Measurements from ENCODE around the gene DENR. TPM values are rescaled to one million over a fixed set of nuclear protein-coding genes. Genes with fewer than 3 reads are reported as not detected.
"Not testable (repeated sequence)": the region's sequence is repeated elsewhere in the genome, so short reads cannot be mapped to it uniquely, and the experiment has no call there.

DENR gene, protein sequence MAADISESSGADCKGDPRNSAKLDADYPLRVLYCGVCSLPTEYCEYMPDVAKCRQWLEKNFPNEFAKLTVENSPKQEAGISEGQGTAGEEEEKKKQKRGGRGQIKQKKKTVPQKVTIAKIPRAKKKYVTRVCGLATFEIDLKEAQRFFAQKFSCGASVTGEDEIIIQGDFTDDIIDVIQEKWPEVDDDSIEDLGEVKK
- polyA plus RNA-seq (31.1 to 59.8 TPM (median 37.8 TPM) in 3 replicates), polyA minus RNA-seq (7.7 to 19.5 TPM (median 9.3 TPM) in 3 replicates)
- 135 TPM for polyA plus RNA-seq (2011; ENCODE audit: low read depth)
- polyA plus RNA-seq (2011; cell fraction: cytosol; rRNA removed) = 37.4 and 53.6 TPM in 2 replicates
- 25.7 and 34.7 TPM in 2 replicates for polyA plus RNA-seq (2011; cell fraction: nucleus; rRNA removed)
- 36.3 and 52.4 TPM in 2 replicates for polyA plus RNA-seq (2012; ENCODE audit: low replicate concordance)
- 18.2 TPM for polyA minus RNA-seq (2011; cell fraction: cytosol; rRNA and poly(A)+ RNA removed)
- 8.3 and 13.5 TPM in 2 replicates for polyA minus RNA-seq (2011; cell fraction: nucleus; rRNA and poly(A)+ RNA removed)

DNA sequence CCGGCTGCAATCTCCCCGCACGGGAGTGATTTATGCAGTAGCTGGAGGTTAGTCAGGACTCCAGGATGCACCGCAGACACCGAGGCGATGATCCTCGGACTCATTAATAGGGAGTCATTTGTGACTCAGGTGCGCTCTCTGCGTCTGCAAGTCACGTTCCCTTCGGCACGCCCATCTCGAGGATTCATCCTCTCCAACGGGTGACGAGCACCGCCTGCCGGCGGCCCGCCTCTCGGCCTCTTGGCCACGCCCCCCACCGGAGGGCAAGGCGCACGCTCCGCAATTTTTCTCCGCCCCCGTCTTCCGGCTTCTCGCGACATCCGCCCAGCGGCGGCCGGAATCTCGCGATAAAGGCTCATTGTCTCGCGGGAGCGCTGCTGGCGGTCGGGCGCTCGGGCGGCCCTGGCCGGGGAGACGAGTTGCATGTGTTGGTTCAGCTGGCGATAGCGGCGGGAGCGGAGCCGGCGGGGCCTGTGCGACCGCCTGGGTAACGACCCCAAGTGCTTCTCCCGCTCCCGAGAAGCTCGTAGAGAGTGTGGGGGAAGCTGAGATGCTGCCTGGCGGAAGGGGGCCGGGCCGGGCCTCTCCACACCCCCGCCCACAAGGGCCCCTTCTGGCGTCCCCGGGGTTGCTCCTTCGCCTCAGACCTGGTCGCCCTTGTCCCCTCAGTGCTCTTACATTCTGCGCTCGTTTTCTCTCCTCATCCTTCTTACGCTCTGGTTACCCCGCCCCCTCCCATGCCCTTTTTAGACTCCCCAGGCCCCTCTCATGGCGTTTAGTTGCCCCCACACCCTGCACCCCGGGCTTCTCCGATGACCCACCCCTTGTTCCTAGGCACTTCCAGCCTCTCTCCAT is at the start of gene DENR:
Gene DENR, plus strand, starts transcription at position 361 of the 855 bp plus-strand sequence. CDS start 878 bp downstream, outside the sequence.
- DNase-seq (ENCODE audit: low read depth, low spot score) (peak; percentile 99), FAIRE-seq (peak; percentile 90)
- Histone ChIP-seq H2AFZ (ENCODE audit: control insufficient read depth, low read length) (peak within 1 kb of the TSS; percentile 80), H3K9ac (ENCODE audit: control insufficient read depth, extremely low read depth, insufficient read depth, low read length) (peak within 1 kb of the TSS; percentile 92), H3K27ac (ENCODE audit: control insufficient read depth, insufficient read depth, low read length) (peak within 1 kb of the TSS; percentile 89), H3K9me3 (ENCODE audit: control insufficient read depth, low read depth, low read length) (no peaks in the 10 kb centered on the region), H4K20me1 (ENCODE audit: control insufficient read depth, extremely low read depth, insufficient read depth, low read length) (no peaks in the 10 kb centered on the region), H3K27me3 (ENCODE audit: control insufficient read depth, extremely low read depth, insufficient read depth, low read length) (no peaks in the 10 kb centered on the region), H3K79me2 (ENCODE audit: control insufficient read depth, insufficient read depth, low read length) (peaks cover 46% of the 10 kb centered on the region), H3K9me1 (ENCODE audit: control insufficient read depth, extremely low read depth, insufficient read depth, low read length) (peaks cover 2% of the 10 kb centered on the region), H3K4me3 (ENCODE audit: control insufficient read depth in 2 of 3, extremely low read depth in 1 of 3, insufficient read depth in 2 of 3, low read depth in 1 of 3, low read length in 3 of 3) (peak within 1 kb of the TSS; percentile 82 to 88 (median 83)), H3K4me2 (ENCODE audit: control insufficient read depth, extremely low read depth, insufficient read depth, low read depth, low read length) (peak within 1 kb of the TSS; percentile 94), H3K4me1 (ENCODE audit: control insufficient read depth, extremely low read depth, insufficient read depth, low read length) (peaks cover 11% of the 10 kb centered on the region), H3K36me3 (ENCODE audit: control insufficient read depth in 2 of 2, extremely low read depth in 1 of 2, insufficient read depth in 2 of 2, low read length in 2 of 2) (peaks cover 3 to 28% of the 10 kb centered on the region in 2 experiments)
- dilution Hi-C loops (cut with MboI; ENCODE audit: extremely low pct_ligation_motif_present, low sequenced_read_pairs) = loop anchor here (10.0 kb wide), 1 partner anchor 118 kb away; no protein-coding TSS in a partner anchor
- TF ChIP-seq, protein P1, sequence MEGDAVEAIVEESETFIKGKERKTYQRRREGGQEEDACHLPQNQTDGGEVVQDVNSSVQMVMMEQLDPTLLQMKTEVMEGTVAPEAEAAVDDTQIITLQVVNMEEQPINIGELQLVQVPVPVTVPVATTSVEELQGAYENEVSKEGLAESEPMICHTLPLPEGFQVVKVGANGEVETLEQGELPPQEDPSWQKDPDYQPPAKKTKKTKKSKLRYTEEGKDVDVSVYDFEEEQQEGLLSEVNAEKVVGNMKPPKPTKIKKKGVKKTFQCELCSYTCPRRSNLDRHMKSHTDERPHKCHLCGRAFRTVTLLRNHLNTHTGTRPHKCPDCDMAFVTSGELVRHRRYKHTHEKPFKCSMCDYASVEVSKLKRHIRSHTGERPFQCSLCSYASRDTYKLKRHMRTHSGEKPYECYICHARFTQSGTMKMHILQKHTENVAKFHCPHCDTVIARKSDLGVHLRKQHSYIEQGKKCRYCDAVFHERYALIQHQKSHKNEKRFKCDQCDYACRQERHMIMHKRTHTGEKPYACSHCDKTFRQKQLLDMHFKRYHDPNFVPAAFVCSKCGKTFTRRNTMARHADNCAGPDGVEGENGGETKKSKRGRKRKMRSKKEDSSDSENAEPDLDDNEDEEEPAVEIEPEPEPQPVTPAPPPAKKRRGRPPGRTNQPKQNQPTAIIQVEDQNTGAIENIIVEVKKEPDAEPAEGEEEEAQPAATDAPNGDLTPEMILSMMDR (optimal IDR thresholded peaks at IDR 0.05 in 1 of 3, IDR thresholded peaks at IDR 0.05 in 1 of 3, conservative IDR thresholded peaks at IDR 0.05 in 1 of 3; ENCODE audit: extremely low read depth in 1 of 3, insufficient read depth in 2 of 3, low read length in 3 of 3) = peak; percentile 88 to 95 (median 91)
- TF ChIP-seq EZH2 (IDR thresholded peaks at IDR 0.05; ENCODE audit: low read length) = no peak

DNA sequence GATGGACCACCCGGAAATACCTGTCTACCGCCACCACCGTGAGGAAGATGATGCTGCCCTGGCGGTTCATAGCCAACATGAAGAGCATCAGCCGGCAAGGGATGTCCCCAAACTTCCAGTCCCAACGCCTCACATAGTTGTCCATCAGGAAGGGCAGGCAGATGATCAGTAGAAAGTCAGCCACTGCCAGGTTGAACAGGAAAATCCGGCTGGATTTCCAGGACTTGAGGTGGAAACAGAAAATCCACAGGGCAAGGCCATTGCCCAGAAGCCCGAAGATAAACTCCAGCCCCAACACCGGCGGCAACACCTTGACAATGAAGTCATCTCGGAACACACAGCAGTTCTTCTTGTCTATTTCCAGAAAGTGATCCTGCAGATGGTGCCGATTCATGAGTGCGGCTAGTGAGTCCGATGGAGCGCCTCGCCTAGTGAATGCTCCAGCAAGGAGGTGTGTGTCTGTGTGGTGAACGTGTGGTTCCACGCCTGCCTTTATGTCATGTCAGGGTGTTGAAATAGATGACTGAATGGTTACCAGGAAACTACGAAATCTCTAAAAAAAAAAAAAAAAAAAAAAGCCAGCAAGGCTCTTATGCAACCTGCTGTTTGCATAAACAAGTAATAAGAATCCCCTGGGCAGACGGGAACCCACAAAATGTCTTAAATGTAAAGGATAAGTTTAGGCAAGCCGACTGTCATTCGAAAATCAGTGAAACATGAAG is 49.6 kb upstream of the DENR start, which contains the start of gene HCAR2:
Gene HCAR2, minus strand, starts transcription at position 468 of the 722 bp plus-strand sequence. Its CDS starts 74 bp downstream, at position 394.
- Histone ChIP-seq H3K4me2 (ENCODE audit: control insufficient read depth, extremely low read depth, insufficient read depth, low read depth, low read length) (peak within 1 kb of the TSS; percentile 73), H3K4me3 (ENCODE audit: control insufficient read depth in 2 of 3, extremely low read depth in 1 of 3, insufficient read depth in 2 of 3, low read depth in 1 of 3, low read length in 3 of 3) (peak within 1 kb of the TSS in 2 of 3 experiments; percentile 13 to 28), H3K9ac (ENCODE audit: control insufficient read depth, extremely low read depth, insufficient read depth, low read length) (peak within 1 kb of the TSS; percentile 64), H3K27ac (ENCODE audit: control insufficient read depth, insufficient read depth, low read length) (peak within 1 kb of the TSS; percentile 59), H3K4me1 (ENCODE audit: control insufficient read depth, extremely low read depth, insufficient read depth, low read length) (peaks cover 25% of the 10 kb centered on the region), H2AFZ (ENCODE audit: control insufficient read depth, low read length) (peak within 1 kb of the TSS; percentile 63)
- H3K79me2 ChIP-seq (ENCODE audit: control insufficient read depth, insufficient read depth, low read length); H3K36me3 ChIP-seq (ENCODE audit: control insufficient read depth in 2 of 2, extremely low read depth in 1 of 2, insufficient read depth in 2 of 2, low read length in 2 of 2); dilution Hi-C loops (cut with MboI; ENCODE audit: extremely low pct_ligation_motif_present, low sequenced_read_pairs); H4K20me1 ChIP-seq (ENCODE audit: control insufficient read depth, extremely low read depth, insufficient read depth, low read length); H3K9me1 ChIP-seq (ENCODE audit: control insufficient read depth, extremely low read depth, insufficient read depth, low read length); H3K9me3 ChIP-seq (ENCODE audit: control insufficient read depth, low read depth, low read length); H3K27me3 ChIP-seq (ENCODE audit: control insufficient read depth, extremely low read depth, insufficient read depth, low read length): not testable (repeated sequence)
- FAIRE-seq = peak; percentile 83
- peak; percentile 52 for DNase-seq (ENCODE audit: low read depth, low spot score)

DNA sequence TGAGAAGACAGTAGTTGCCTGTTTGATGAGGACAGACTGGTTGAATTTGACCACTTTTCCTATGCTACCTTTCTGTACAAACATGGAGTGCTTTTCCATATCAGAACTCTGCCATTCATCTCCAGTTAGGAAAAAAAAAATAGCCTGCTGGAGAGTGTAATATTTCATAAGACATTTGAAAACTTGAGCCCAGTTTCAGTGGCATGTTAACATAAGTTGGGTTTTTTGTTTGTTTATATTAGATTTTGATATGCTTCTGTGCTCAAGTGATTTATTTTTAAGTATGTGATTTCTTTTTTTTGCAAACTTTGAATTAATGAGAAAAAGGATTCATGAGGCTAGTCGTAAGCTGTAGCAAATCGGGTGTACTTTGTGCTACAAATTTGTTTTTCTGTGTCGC is 48.8 kb upstream of the DENR start:
- H3K27me3 ChIP-seq (ENCODE audit: control insufficient read depth, extremely low read depth, insufficient read depth, low read length); H2AFZ ChIP-seq (ENCODE audit: control insufficient read depth, low read length); H3K9ac ChIP-seq (ENCODE audit: control insufficient read depth, extremely low read depth, insufficient read depth, low read length); H3K9me3 ChIP-seq (ENCODE audit: control insufficient read depth, low read depth, low read length); DNase-seq (ENCODE audit: low read depth, low spot score); H4K20me1 ChIP-seq (ENCODE audit: control insufficient read depth, extremely low read depth, insufficient read depth, low read length); H3K27ac ChIP-seq (ENCODE audit: control insufficient read depth, insufficient read depth, low read length); dilution Hi-C loops (cut with MboI; ENCODE audit: extremely low pct_ligation_motif_present, low sequenced_read_pairs); H3K4me2 ChIP-seq (ENCODE audit: control insufficient read depth, extremely low read depth, insufficient read depth, low read depth, low read length); FAIRE-seq; H3K9me1 ChIP-seq (ENCODE audit: control insufficient read depth, extremely low read depth, insufficient read depth, low read length); H3K79me2 ChIP-seq (ENCODE audit: control insufficient read depth, insufficient read depth, low read length); H3K4me3 ChIP-seq (ENCODE audit: control insufficient read depth in 2 of 3, extremely low read depth in 1 of 3, insufficient read depth in 2 of 3, low read depth in 1 of 3, low read length in 3 of 3); H3K36me3 ChIP-seq (ENCODE audit: control insufficient read depth in 2 of 2, extremely low read depth in 1 of 2, insufficient read depth in 2 of 2, low read length in 2 of 2): not testable (repeated sequence)
- H3K4me1 ChIP-seq (ENCODE audit: control insufficient read depth, extremely low read depth, insufficient read depth, low read length) = peaks cover 25% of the 10 kb centered on the region
